BE2C (cell line): ENCODE measurements around the gene SYTL4.

Experiments
- DNase-seq: peaks from one replicate; pipeline ENCODE4 v3.0.0-alpha.2; 2020
- H3K27me3 ChIP-seq: fragments of 250-450 bp; sonication (Bioruptor Pico); 2 replicates; pipeline ENCODE4 v1.5.1; 2020; ENCODE audit warnings: mild to moderate bottlenecking
- H3K36me3 ChIP-seq: fragments of 250-450 bp; sonication (Bioruptor Pico); 2 replicates; pipeline ENCODE4 v1.5.1; 2020; ENCODE audit warnings: mild to moderate bottlenecking
- H3K4me1 ChIP-seq: fragments of 250-450 bp; sonication (Bioruptor Pico); 2 replicates; pipeline ENCODE4 v1.5.1; 2020
- H3K4me3 ChIP-seq: 2 replicates; pipeline ENCODE4 v1.5.1; 2011; ENCODE audit warnings: low read depth, low read length
- H3K9me3 ChIP-seq: fragments of 250-450 bp; sonication (Bioruptor Pico); 2 replicates; pipeline ENCODE4 v1.5.1; 2020
- TF ChIP-seq, protein P1 (sequence below): IDR thresholded peaks from 2 replicates; pipeline ENCODE4 v1.5.1; 2012; ENCODE audit warnings: mild to moderate bottlenecking, low read depth, low read length

The SYTL4 gene

GRCh38 chrX:100643212-100643611, 88.7 kb downstream of the SYTL4 start:
- Histone ChIP-seq H3K36me3 (no peaks in the 10 kb centered on the region), H3K27me3 (no peaks in the 10 kb centered on the region), H3K4me3 (no peak overlapping the region), H3K4me1 (no peaks in the 10 kb centered on the region), H3K9me3 (no peaks in the 10 kb centered on the region)
- TF ChIP-seq, protein P1, sequence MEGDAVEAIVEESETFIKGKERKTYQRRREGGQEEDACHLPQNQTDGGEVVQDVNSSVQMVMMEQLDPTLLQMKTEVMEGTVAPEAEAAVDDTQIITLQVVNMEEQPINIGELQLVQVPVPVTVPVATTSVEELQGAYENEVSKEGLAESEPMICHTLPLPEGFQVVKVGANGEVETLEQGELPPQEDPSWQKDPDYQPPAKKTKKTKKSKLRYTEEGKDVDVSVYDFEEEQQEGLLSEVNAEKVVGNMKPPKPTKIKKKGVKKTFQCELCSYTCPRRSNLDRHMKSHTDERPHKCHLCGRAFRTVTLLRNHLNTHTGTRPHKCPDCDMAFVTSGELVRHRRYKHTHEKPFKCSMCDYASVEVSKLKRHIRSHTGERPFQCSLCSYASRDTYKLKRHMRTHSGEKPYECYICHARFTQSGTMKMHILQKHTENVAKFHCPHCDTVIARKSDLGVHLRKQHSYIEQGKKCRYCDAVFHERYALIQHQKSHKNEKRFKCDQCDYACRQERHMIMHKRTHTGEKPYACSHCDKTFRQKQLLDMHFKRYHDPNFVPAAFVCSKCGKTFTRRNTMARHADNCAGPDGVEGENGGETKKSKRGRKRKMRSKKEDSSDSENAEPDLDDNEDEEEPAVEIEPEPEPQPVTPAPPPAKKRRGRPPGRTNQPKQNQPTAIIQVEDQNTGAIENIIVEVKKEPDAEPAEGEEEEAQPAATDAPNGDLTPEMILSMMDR = no peak
- DNase-seq = no peak

DNA sequence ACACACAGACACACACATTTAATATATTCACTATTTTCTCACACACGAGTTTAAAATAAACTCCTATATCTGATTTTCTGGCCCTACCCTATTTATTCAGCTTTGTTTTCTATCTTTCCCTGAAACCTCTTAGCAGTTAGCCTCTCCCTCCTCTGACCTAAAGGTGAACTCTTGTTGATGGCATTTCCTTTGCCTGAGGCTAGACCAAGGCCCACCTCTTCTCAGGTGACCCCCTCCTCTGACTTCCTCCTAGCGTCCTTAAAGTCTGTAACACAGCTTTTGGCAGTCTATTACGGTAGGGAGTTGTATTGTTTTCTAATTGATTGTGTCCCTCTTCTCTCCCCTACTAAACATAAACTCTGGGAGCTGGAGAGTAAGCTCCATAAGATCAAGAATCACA, 89.6 kb downstream of the SYTL4 start:
- H3K27me3 ChIP-seq = no peaks in the 10 kb centered on the region
- H3K4me1 ChIP-seq = no peaks in the 10 kb centered on the region
- H3K4me3 ChIP-seq = no peak overlapping the region
- H3K36me3 ChIP-seq = no peaks in the 10 kb centered on the region
- TF ChIP-seq, protein P1 = no peak
- no peaks in the 10 kb centered on the region for H3K9me3 ChIP-seq
- no peak for DNase-seq

DNA sequence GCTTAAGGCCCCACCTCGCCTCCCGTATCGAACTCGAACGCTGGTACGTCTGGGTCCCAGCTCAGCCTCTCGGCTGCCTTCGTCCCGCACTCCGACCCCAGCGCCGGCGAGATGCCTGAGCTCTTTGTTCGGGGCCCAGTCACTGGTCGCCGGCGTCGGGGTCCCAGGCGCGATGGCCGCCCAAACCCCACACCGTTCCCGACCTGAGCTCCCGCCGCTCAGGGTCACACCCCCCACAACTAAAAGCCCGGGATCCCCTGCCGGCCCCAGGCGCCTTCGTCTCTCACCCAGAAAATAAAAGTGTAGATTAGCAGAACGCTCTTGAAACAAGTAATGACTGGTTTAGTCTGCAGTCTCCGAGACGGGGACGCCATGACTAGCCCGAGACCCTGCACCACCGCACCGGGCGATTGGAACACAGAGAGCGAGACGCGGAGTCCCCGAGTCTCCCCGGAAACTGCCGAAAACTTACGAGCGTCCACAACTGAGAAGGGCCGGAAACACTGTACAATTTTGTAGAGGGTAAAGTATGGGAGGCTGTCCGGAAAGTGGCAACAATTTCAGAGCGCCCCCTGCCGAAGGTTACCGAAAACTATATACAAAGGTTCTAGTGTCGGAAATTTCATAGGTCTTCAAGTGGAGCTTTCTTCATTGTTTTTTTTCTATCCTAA, 95.5 kb downstream of the SYTL4 start, which contains the start of gene TSPAN6:
Gene TSPAN6 (minus strand): TSS at position 486 of the 671 bp plus-strand sequence. CDS start 112 bp downstream, at position 374.
- TF ChIP-seq, protein P1 = peak; percentile 57
- Histone ChIP-seq H3K4me1 (no peaks in the 10 kb centered on the region), H3K27me3 (no peaks in the 10 kb centered on the region), H3K36me3 (no peaks in the 10 kb centered on the region), H3K4me3 (peak within 1 kb of the TSS; percentile 77), H3K9me3 (no peaks in the 10 kb centered on the region)
- peak; percentile 82 for DNase-seq

DNA sequence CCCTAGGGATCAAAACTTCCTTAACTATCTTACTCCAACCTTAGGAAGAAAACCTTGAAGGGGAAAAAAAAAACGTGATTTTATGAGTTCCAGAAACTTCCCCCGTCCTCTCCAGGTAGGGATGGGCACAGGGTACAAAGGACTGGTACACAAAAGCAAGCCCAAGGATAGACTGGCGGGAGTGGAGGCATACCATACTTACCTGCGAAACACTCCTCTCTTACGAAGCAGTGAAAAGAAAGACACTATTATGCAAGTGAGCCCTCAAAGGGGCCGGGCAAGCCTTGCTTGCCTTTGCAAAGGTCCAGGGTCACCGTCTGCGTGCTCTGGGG, 96.0 kb downstream of the SYTL4 start:
- Histone ChIP-seq H3K4me1 (no peaks in the 10 kb centered on the region), H3K27me3 (no peaks in the 10 kb centered on the region), H3K9me3 (no peaks in the 10 kb centered on the region), H3K4me3 (peak overlapping the region; percentile 77), H3K36me3 (no peaks in the 10 kb centered on the region)
- no peak for DNase-seq
- TF ChIP-seq, protein P1 = no peak

DNA sequence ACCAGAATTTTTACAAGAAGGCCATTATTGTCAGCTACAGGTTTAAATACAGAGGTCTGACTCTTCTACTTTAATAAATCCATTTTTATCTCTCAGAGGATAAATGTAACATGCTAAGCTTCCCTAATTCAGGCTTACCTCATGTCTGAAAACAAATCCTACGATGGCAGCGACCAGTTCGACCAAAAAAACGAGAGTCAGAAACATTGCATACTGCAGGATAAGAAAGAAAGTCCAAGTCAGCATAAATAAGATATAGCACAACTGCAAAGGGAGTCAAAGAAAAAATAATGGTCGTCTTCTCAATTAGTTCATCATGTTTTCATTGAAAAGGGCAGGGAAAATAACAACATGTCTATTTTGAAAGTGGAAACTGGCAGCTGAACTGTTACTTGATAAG, 96.9 kb downstream of the SYTL4 start:
- Histone ChIP-seq H3K9me3 (no peaks in the 10 kb centered on the region), H3K27me3 (no peaks in the 10 kb centered on the region), H3K36me3 (no peaks in the 10 kb centered on the region), H3K4me1 (no peaks in the 10 kb centered on the region), H3K4me3 (no peak overlapping the region)
- TF ChIP-seq, protein P1 = no peak
- DNase-seq = no peak

- H3K27me3 ChIP-seq = no peaks in the 10 kb centered on the region
- DNase-seq = no peak
- H3K9me3 ChIP-seq = no peaks in the 10 kb centered on the region
- TF ChIP-seq, protein P1 = no peak
- H3K4me3 ChIP-seq = no peak overlapping the region
- H3K36me3 ChIP-seq = no peaks in the 10 kb centered on the region
- H3K4me1 ChIP-seq = no peaks in the 10 kb centered on the region
These were observed 105.9 kb downstream of the SYTL4 start for GRCh38 chrX:100625985-100626491.
